Measurements from ENCODE around the gene SLC9B2.

The SLC9B2 gene

GRCh38 chr4:103075435-103075893 is 1.1 kb downstream of the SLC9B2 start:
- no peak for DNase-seq

GRCh38 chr4:103074744-103075434 is 1.7 kb downstream of the SLC9B2 start:
- peak; percentile 39 to 80 (median 72) for DNase-seq

- no peak for DNase-seq
Observed at GRCh38 chr4:103073792-103074438, 2.6 kb downstream of the SLC9B2 start.

- peak in 1 of 3 donors; percentile 18 for DNase-seq
Observed at GRCh38 chr4:103067841-103068547, 8.6 kb downstream of the SLC9B2 start.

GRCh38 chr4:103060453-103061148 is 16.0 kb downstream of the SLC9B2 start:
- no peak for DNase-seq

- DNase-seq: no peak
Observed at GRCh38 chr4:103054030-103054429, 22.5 kb downstream of the SLC9B2 start.

GRCh38 chr4:103052779-103053178 is 23.8 kb downstream of the SLC9B2 start:
- DNase-seq: no peak

- DNase-seq: no peak
Observed at GRCh38 chr4:103052145-103052544, 24.4 kb downstream of the SLC9B2 start.

GRCh38 chr4:103050736-103051436 is 25.7 kb downstream of the SLC9B2 start:
- DNase-seq: no peak

- DNase-seq: peak; percentile 45 to 67 (median 54)
Observed at GRCh38 chr4:103046416-103047290, 29.9 kb downstream of the SLC9B2 start.

GRCh38 chr4:103044183-103044582 is 32.4 kb downstream of the SLC9B2 start:
- DNase-seq: no peak

- DNase-seq: no peak
Observed at GRCh38 chr4:103036169-103036568, 40.4 kb downstream of the SLC9B2 start.

- peak; percentile 8 to 29 (median 12) for DNase-seq
Observed at GRCh38 chr4:103032574-103032973, 44.0 kb downstream of the SLC9B2 start.

- no peak for DNase-seq
Observed at GRCh38 chr4:103030791-103031190, 45.8 kb downstream of the SLC9B2 start.

- no peak for DNase-seq
Observed at GRCh38 chr4:103029300-103029699, 47.3 kb downstream of the SLC9B2 start.

GRCh38 chr4:103026868-103027267 is 49.7 kb downstream of the SLC9B2 start:
- DNase-seq: no peak

- DNase-seq: no peak
Observed at GRCh38 chr4:103024996-103025395, 51.6 kb downstream of the SLC9B2 start.

- DNase-seq: no peak
Observed at GRCh38 chr4:103021120-103021519, 55.4 kb downstream of the SLC9B2 start.

- peak; percentile 94 to 96 (median 95) for DNase-seq
Observed at GRCh38 chr4:103019308-103020124, 57.0 kb downstream of the SLC9B2 start, which contains the start of gene SLC9B1. SLC9B1 (minus strand) TSS chr4:103019705; CDS start chr4:102991711, 27,994 bp downstream.
